Endothelial cell of umbilical vein (primary cell): ENCODE results near the gene RAB18. TPM values are rescaled to one million over a fixed set of nuclear protein-coding genes. Genes with fewer than 3 reads are reported as not detected.

Experiments used
- BruUV-seq: library from RNA; stranded (reverse); fragments of 400-500 nt; replicated peaks from 2 replicates; lab custom pipeline; 2021; lab: Mats Ljungman, UMichigan
- CTCF ChIA-PET: fragments of 300-600, 350-600 bp; sonication (Branson Sonifier 250); formaldehyde crosslinking; loops from one replicate; lab custom pipeline; 2021; ENCODE audit warnings: antibody characterized with exemption, inconsistent platforms; lab: Charles Lee
- POLR2A ChIA-PET: fragments of 300-600, 350-600 bp; sonication (Branson Sonifier 250); formaldehyde crosslinking; loops from one replicate; lab custom pipeline; 2021; ENCODE audit warnings: antibody characterized with exemption, inconsistent platforms; lab: Charles Lee
- DNase-seq: peaks from one replicate; pipeline ENCODE4 v3.0.0-alpha.2; 2011; ENCODE audit warnings: low read depth, low spot score
- FAIRE-seq: peaks from 2 replicates; lab custom pipeline; 2011; peaks lifted over from hg19 to GRCh38; lab: Jason Lieb, UNC
- H2AFZ ChIP-seq: 2 replicates; pipeline ENCODE4 v1.6.0; 2012; ENCODE audit warnings: low read depth, low read length, control low read depth, inconsistent platforms
- H3K27ac ChIP-seq: 2 replicates; pipeline ENCODE4 v1.5.1; 2011; ENCODE audit warnings: low read depth, mild to moderate bottlenecking, control low read depth, low read length, moderate library complexity; ENCODE audit not compliant: insufficient read depth
- H3K27me3 ChIP-seq, 2 experiments: 2 replicates each; pipeline versions ENCODE4 v1.6.0 to v1.6.1; 2011; ENCODE audit warnings: low read length in 2 of 2, mixed read lengths in 1 of 2; ENCODE audit not compliant: control insufficient read depth in 2 of 2, insufficient read depth in 2 of 2
- H3K36me3 ChIP-seq, 2 experiments: 2 replicates in 1 of 2; 3 replicates in 1 of 2; pipeline ENCODE4 v1.5.1; 2011; ENCODE audit warnings: low read length in 2 of 2, mild to moderate bottlenecking in 1 of 2, moderate library complexity in 1 of 2; ENCODE audit not compliant: control insufficient read depth in 2 of 2, insufficient read depth in 2 of 2; ENCODE audit errors: extremely low read depth in 1 of 2
- H3K4me1 ChIP-seq: 3 replicates; pipeline ENCODE4 v1.5.1; 2011; ENCODE audit warnings: mild to moderate bottlenecking, low read length; ENCODE audit not compliant: control insufficient read depth, insufficient read depth; ENCODE audit errors: extremely low read depth
- H3K4me2 ChIP-seq: 2 replicates; pipeline ENCODE4 v1.6.1; 2011; ENCODE audit warnings: low read length, control low read depth, mixed read lengths; ENCODE audit not compliant: insufficient read depth
- H3K4me3 ChIP-seq, 3 experiments: fragments of 200-600 bp in 1 of 3; sonication (generic), shearing (Covaris generic) in 1 of 3; replicated peaks in 1 of 3; 2 replicates each; pipeline ENCODE4 v1.5.1; 2011 to 2016; ENCODE audit warnings: control low read depth in 3 of 3, low read length in 3 of 3, mild to moderate bottlenecking in 2 of 3, inconsistent platforms in 1 of 3, low read depth in 1 of 3, moderate library complexity in 1 of 3; ENCODE audit not compliant: insufficient read depth in 1 of 3
- H3K79me2 ChIP-seq: 2 replicates; pipeline ENCODE4 v1.6.0; 2012; ENCODE audit warnings: low read length, inconsistent platforms; ENCODE audit not compliant: control insufficient read depth, insufficient read depth
- H3K9ac ChIP-seq: replicated peaks from 2 replicates; pipeline ENCODE3; 2011; ENCODE audit warnings: low read length, control low read depth; ENCODE audit not compliant: insufficient read depth; ENCODE audit errors: extremely low read depth
- H3K9me1 ChIP-seq: replicated peaks from 3 replicates; pipeline ENCODE4 v1.6.0; 2011; ENCODE audit warnings: mild to moderate bottlenecking, low read length; ENCODE audit not compliant: control insufficient read depth, insufficient read depth; ENCODE audit errors: extremely low read depth
- H3K9me3 ChIP-seq: replicated peaks from 2 replicates; pipeline ENCODE4 v1.5.1; 2012; ENCODE audit warnings: low read length, inconsistent platforms; ENCODE audit not compliant: control insufficient read depth, insufficient read depth
- H4K20me1 ChIP-seq: replicated peaks from 2 replicates; pipeline ENCODE3; 2011; ENCODE audit warnings: mild to moderate bottlenecking, low read length; ENCODE audit not compliant: control insufficient read depth, insufficient read depth; ENCODE audit errors: extremely low read depth
- FOS ChIP-seq: IDR thresholded peaks from 2 replicates; pipeline ENCODE4 v1.6.1; 2011; ENCODE audit warnings: mild to moderate bottlenecking, low read length, moderate library complexity, borderline replicate concordance; ENCODE audit not compliant: insufficient read depth
- JUN ChIP-seq: IDR thresholded peaks from 2 replicates; pipeline ENCODE4 v1.6.1; 2011; ENCODE audit warnings: borderline replicate concordance, low read depth; ENCODE audit not compliant: insufficient read length, insufficient read depth
- POLR2AphosphoS5 ChIP-seq: IDR thresholded peaks from 2 replicates; pipeline ENCODE4 v1.6.1; 2012; ENCODE audit warnings: low read depth, mild to moderate bottlenecking, control low read depth, low read length, moderate library complexity; ENCODE audit not compliant: insufficient read depth
- dilution Hi-C: fragments of 300-500 bp; cut with MboI; formaldehyde crosslinking; loops from one replicate; pipeline ENCODE4 v1.15.0; 2019; ENCODE audit warnings: low sequenced_read_pairs; ENCODE audit not compliant: extremely low pct_ligation_motif_present
- intact Hi-C: fragments of 100-400 bp; cut with micrococcal nuclease; formaldehyde crosslinking; loops from one replicate; pipeline ENCODE4 v1.10.0; 2022
- polyA plus RNA-seq, 4 experiments: library from polyadenylated mRNA; depleted of rRNA in 3 of 4; stranded (reverse) in 3 of 4; unstranded in 1 of 4; fragments of >200 nt; gene quantifications; 2 replicates each; pipeline versions ENCODE4 v1.2.1 to v1.2.3, GENCODE V29; 2011 to 2012; ENCODE audit warnings: missing spikeins in 1 of 4
- total RNA-seq: library from RNA; stranded (reverse); gene quantifications from 2 replicates; pipeline ENCODE4 v1.2.3, GENCODE V29; 2021
- TF ChIP-seq, protein P1 (sequence below), 2 donors: IDR thresholded peaks; 1 replicate in 1 of 2; 2 replicates in 1 of 2; pipeline ENCODE4 v1.5.1; 2011; ENCODE audit warnings: low read length in 2 of 2, mild to moderate bottlenecking in 2 of 2, moderate library complexity in 2 of 2, control low read depth in 1 of 2, inconsistent platforms in 1 of 2, low read depth in 1 of 2; ENCODE audit not compliant: insufficient read depth in 1 of 2; ENCODE audit errors: extremely low read depth in 1 of 2

The RAB18 gene
- total and polyA plus RNA-seq, 2 donors (not counting 3 experiments of a cell fraction or from before 2014, with no cell fraction given) = 20.4 to 108 TPM

DNA sequence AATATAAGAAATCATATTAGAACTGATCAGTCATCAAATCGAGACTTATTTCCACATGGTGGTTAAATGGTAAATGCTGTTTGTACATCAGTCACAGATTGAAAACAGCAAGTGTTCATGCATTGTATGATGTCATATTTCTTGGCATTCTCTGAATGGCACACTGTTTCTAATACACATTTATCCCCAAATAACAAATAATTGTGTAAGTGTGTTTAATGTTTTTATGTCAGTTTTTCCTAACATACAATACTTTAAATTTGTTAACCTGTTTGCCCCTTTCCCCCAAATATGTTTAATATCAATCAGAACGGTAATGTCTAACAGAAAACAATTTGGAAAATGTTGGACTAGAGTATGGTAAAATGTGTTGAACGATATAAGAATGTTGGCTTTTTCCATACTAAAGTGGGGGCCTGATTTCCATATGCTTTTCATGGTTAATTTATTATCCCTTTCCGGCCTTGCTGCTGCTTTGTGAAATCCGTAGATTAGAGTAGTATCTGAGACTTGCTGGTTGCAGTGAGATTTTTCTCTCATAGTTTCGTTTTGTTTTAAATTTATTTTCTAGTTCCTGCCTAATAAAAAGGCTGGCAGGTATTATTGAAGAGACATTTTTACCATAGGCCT is 23.7 kb downstream of the RAB18 start:
- intact Hi-C loops (no loop called here), dilution Hi-C loops (no loop called here)
- FAIRE-seq (no peak), DNase-seq (no peak)
- CTCF ChIA-PET = no interaction called here
- no peak overlapping the region for H3K4me3 ChIP-seq
- H3K9ac ChIP-seq = no peak overlapping the region
- POLR2A ChIA-PET = interaction anchor here (0.6 kb wide), 1 partner anchor 287 kb away, joined by 3 read pairs; no protein-coding TSS in a partner anchor
- H4K20me1 ChIP-seq = peaks cover 8% of the 10 kb centered on the region
- H3K79me2 ChIP-seq = peaks cover 80% of the 10 kb centered on the region
- H3K4me2 ChIP-seq = no peak overlapping the region
- no peak overlapping the region for H2AFZ ChIP-seq
- no peak overlapping the region for H3K27ac ChIP-seq
- peaks cover 0 to 3% of the 10 kb centered on the region in 2 experiments for H3K36me3 ChIP-seq
- H3K4me1 ChIP-seq = no peaks in the 10 kb centered on the region
- BruUV-seq = no TSS peak
- TF ChIP-seq POLR2AphosphoS5 (no peak), JUN (no peak), FOS (no peak)
- TF ChIP-seq, protein P1, sequence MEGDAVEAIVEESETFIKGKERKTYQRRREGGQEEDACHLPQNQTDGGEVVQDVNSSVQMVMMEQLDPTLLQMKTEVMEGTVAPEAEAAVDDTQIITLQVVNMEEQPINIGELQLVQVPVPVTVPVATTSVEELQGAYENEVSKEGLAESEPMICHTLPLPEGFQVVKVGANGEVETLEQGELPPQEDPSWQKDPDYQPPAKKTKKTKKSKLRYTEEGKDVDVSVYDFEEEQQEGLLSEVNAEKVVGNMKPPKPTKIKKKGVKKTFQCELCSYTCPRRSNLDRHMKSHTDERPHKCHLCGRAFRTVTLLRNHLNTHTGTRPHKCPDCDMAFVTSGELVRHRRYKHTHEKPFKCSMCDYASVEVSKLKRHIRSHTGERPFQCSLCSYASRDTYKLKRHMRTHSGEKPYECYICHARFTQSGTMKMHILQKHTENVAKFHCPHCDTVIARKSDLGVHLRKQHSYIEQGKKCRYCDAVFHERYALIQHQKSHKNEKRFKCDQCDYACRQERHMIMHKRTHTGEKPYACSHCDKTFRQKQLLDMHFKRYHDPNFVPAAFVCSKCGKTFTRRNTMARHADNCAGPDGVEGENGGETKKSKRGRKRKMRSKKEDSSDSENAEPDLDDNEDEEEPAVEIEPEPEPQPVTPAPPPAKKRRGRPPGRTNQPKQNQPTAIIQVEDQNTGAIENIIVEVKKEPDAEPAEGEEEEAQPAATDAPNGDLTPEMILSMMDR (IDR thresholded peaks at IDR 0.05; ENCODE audit: extremely low read depth in 1 of 2, insufficient read depth in 1 of 2, low read depth in 1 of 2, low read length in 2 of 2) = no peak
- H3K9me3 ChIP-seq = no peaks in the 10 kb centered on the region
- no peaks in the 10 kb centered on the region for H3K27me3 ChIP-seq
- peaks cover under 1% of the 10 kb centered on the region for H3K9me1 ChIP-seq
